ENCODE data around the gene BLNK.
A peak's percentile ranks its signal among the peaks of the same experiment; 100 is the strongest.
"Not testable (repeated sequence)": the region's sequence is repeated elsewhere in the genome, so short reads cannot be mapped to it uniquely, and the experiment has no call there.

The BLNK gene

GRCh38 chr10:96271016-96271815, at the start of gene BLNK:
Gene BLNK, minus strand, starts transcription at chr10:96271569. Its CDS starts 171 bp downstream, at chr10:96271398.
- no peaks in the 10 kb centered on the region for H3K27me3 ChIP-seq (ENCODE audit: control insufficient read depth, insufficient read depth, low read length)
- no peaks in the 10 kb centered on the region for H3K36me3 ChIP-seq (ENCODE audit: control insufficient read depth, insufficient read depth, low read length)
- H3K4me1 ChIP-seq (ENCODE audit: control insufficient read depth, insufficient read depth, low read length) = peaks cover 5% of the 10 kb centered on the region
- H3K9ac ChIP-seq (ENCODE audit: low read length) = peak within 1 kb of the TSS; percentile 14
- H3K27ac ChIP-seq (ENCODE audit: low read depth, low read length) = peak within 1 kb of the TSS; percentile 14
- H3K4me3 ChIP-seq (ENCODE audit: low read length) = peak within 1 kb of the TSS; percentile 54

- H3K27ac ChIP-seq (ENCODE audit: low read depth, low read length) = no peak overlapping the region
- no peaks in the 10 kb centered on the region for H3K36me3 ChIP-seq (ENCODE audit: control insufficient read depth, insufficient read depth, low read length)
Measured at GRCh38 chr10:96319754-96320474, 48.5 kb upstream of the BLNK start.

GRCh38 chr10:96317067-96317833, 45.9 kb upstream of the BLNK start:
- no peak overlapping the region for H3K4me3 ChIP-seq (ENCODE audit: low read length)
- H3K36me3 ChIP-seq (ENCODE audit: control insufficient read depth, insufficient read depth, low read length) = no peaks in the 10 kb centered on the region
- H3K27me3 ChIP-seq (ENCODE audit: control insufficient read depth, insufficient read depth, low read length) = no peaks in the 10 kb centered on the region

More at GRCh38 chr10:96319754-96320474, 48.5 kb upstream of the BLNK start:
- no peaks in the 10 kb centered on the region for H3K27me3 ChIP-seq (ENCODE audit: control insufficient read depth, insufficient read depth, low read length)
- no peaks in the 10 kb centered on the region for H3K4me1 ChIP-seq (ENCODE audit: control insufficient read depth, insufficient read depth, low read length)
- no peak overlapping the region for H3K4me3 ChIP-seq (ENCODE audit: low read length)
- no peak overlapping the region for H3K9ac ChIP-seq (ENCODE audit: low read length)

GRCh38 chr10:96313344-96313743, 42.0 kb upstream of the BLNK start:
- peaks cover 11% of the 10 kb centered on the region for H3K4me1 ChIP-seq (ENCODE audit: control insufficient read depth, insufficient read depth, low read length)
- H3K4me3 ChIP-seq (ENCODE audit: low read length) = no peak overlapping the region
- no peak overlapping the region for H3K9ac ChIP-seq (ENCODE audit: low read length)
- H3K27ac ChIP-seq (ENCODE audit: low read depth, low read length) = no peak overlapping the region
- H3K27me3 ChIP-seq (ENCODE audit: control insufficient read depth, insufficient read depth, low read length) = no peaks in the 10 kb centered on the region
- no peaks in the 10 kb centered on the region for H3K36me3 ChIP-seq (ENCODE audit: control insufficient read depth, insufficient read depth, low read length)

More at GRCh38 chr10:96317067-96317833, 45.9 kb upstream of the BLNK start:
- H3K4me1 ChIP-seq (ENCODE audit: control insufficient read depth, insufficient read depth, low read length) = no peaks in the 10 kb centered on the region
- H3K27ac ChIP-seq (ENCODE audit: low read depth, low read length) = no peak overlapping the region
- H3K9ac ChIP-seq (ENCODE audit: low read length) = no peak overlapping the region

- Histone ChIP-seq H3K4me3 (ENCODE audit: low read length) (no peak overlapping the region), H3K4me1 (ENCODE audit: control insufficient read depth, insufficient read depth, low read length) (peaks cover 11% of the 10 kb centered on the region), H3K36me3 (ENCODE audit: control insufficient read depth, insufficient read depth, low read length) (no peaks in the 10 kb centered on the region), H3K9ac (ENCODE audit: low read length) (no peak overlapping the region), H3K27me3 (ENCODE audit: control insufficient read depth, insufficient read depth, low read length) (no peaks in the 10 kb centered on the region), H3K27ac (ENCODE audit: low read depth, low read length) (no peak overlapping the region)
Measured at GRCh38 chr10:96311180-96311715, 39.9 kb upstream of the BLNK start.

GRCh38 chr10:96310321-96310669, 38.9 kb upstream of the BLNK start:
- H3K4me3 ChIP-seq (ENCODE audit: low read length) = no peak overlapping the region
- H3K36me3 ChIP-seq (ENCODE audit: control insufficient read depth, insufficient read depth, low read length) = no peaks in the 10 kb centered on the region
- H3K27me3 ChIP-seq (ENCODE audit: control insufficient read depth, insufficient read depth, low read length) = no peaks in the 10 kb centered on the region
- H3K27ac ChIP-seq (ENCODE audit: low read depth, low read length) = peak overlapping the region; percentile 16
- H3K4me1 ChIP-seq (ENCODE audit: control insufficient read depth, insufficient read depth, low read length) = peaks cover 11% of the 10 kb centered on the region
- no peak overlapping the region for H3K9ac ChIP-seq (ENCODE audit: low read length)

- Histone ChIP-seq H3K9ac (ENCODE audit: low read length) (no peak overlapping the region), H3K4me3 (ENCODE audit: low read length) (no peak overlapping the region), H3K36me3 (ENCODE audit: control insufficient read depth, insufficient read depth, low read length) (no peaks in the 10 kb centered on the region), H3K4me1 (ENCODE audit: control insufficient read depth, insufficient read depth, low read length) (peaks cover 11% of the 10 kb centered on the region), H3K27me3 (ENCODE audit: control insufficient read depth, insufficient read depth, low read length) (no peaks in the 10 kb centered on the region), H3K27ac (ENCODE audit: low read depth, low read length) (peak overlapping the region; percentile 60)
Measured at GRCh38 chr10:96309628-96310320, 38.4 kb upstream of the BLNK start.

- not testable (repeated sequence) for H3K27me3 ChIP-seq (ENCODE audit: control insufficient read depth, insufficient read depth, low read length); H3K4me3 ChIP-seq (ENCODE audit: low read length); H3K9ac ChIP-seq (ENCODE audit: low read length); H3K36me3 ChIP-seq (ENCODE audit: control insufficient read depth, insufficient read depth, low read length)
- peaks cover 11% of the 10 kb centered on the region for H3K4me1 ChIP-seq (ENCODE audit: control insufficient read depth, insufficient read depth, low read length)
- peak overlapping the region; percentile 10 for H3K27ac ChIP-seq (ENCODE audit: low read depth, low read length)
Measured at GRCh38 chr10:96308854-96309253, 37.5 kb upstream of the BLNK start.

GRCh38 chr10:96306516-96306915, 35.1 kb upstream of the BLNK start:
- no peak overlapping the region for H3K4me3 ChIP-seq (ENCODE audit: low read length)
- H3K27ac ChIP-seq (ENCODE audit: low read depth, low read length) = no peak overlapping the region

GRCh38 chr10:96305019-96305418, 33.6 kb upstream of the BLNK start:
- H3K27me3 ChIP-seq (ENCODE audit: control insufficient read depth, insufficient read depth, low read length) = no peaks in the 10 kb centered on the region
- no peaks in the 10 kb centered on the region for H3K36me3 ChIP-seq (ENCODE audit: control insufficient read depth, insufficient read depth, low read length)
- no peak overlapping the region for H3K4me3 ChIP-seq (ENCODE audit: low read length)
- no peak overlapping the region for H3K9ac ChIP-seq (ENCODE audit: low read length)
- H3K4me1 ChIP-seq (ENCODE audit: control insufficient read depth, insufficient read depth, low read length) = peaks cover 11% of the 10 kb centered on the region
- H3K27ac ChIP-seq (ENCODE audit: low read depth, low read length) = no peak overlapping the region

More at GRCh38 chr10:96306516-96306915, 35.1 kb upstream of the BLNK start:
- no peaks in the 10 kb centered on the region for H3K27me3 ChIP-seq (ENCODE audit: control insufficient read depth, insufficient read depth, low read length)
- H3K9ac ChIP-seq (ENCODE audit: low read length) = no peak overlapping the region
- peaks cover 11% of the 10 kb centered on the region for H3K4me1 ChIP-seq (ENCODE audit: control insufficient read depth, insufficient read depth, low read length)
- H3K36me3 ChIP-seq (ENCODE audit: control insufficient read depth, insufficient read depth, low read length) = no peaks in the 10 kb centered on the region

- no peaks in the 10 kb centered on the region for H3K36me3 ChIP-seq (ENCODE audit: control insufficient read depth, insufficient read depth, low read length)
- H3K4me3 ChIP-seq (ENCODE audit: low read length) = no peak within 1 kb of the TSS
- peaks cover 4% of the 10 kb centered on the region for H3K4me1 ChIP-seq (ENCODE audit: control insufficient read depth, insufficient read depth, low read length)
- H3K27ac ChIP-seq (ENCODE audit: low read depth, low read length) = no peak within 1 kb of the TSS
- no peak within 1 kb of the TSS for H3K9ac ChIP-seq (ENCODE audit: low read length)
- H3K27me3 ChIP-seq (ENCODE audit: control insufficient read depth, insufficient read depth, low read length) = no peaks in the 10 kb centered on the region
Measured at GRCh38 chr10:96304230-96304629, 32.9 kb upstream of the BLNK start, which contains the start of gene DNTT. Gene DNTT, plus strand, starts transcription at chr10:96304434. Its CDS starts 64 bp downstream, at chr10:96304498.

Data from rectal smooth muscle tissue (tissue), 1 donor.